Omental fat pad (tissue), 4 donors: ENCODE data around the gene NT5C2. TPM values are rescaled to one million over a fixed set of nuclear protein-coding genes. Genes with fewer than 3 reads are reported as not detected.
"Not testable (repeated sequence)": the region's sequence is repeated elsewhere in the genome, so short reads cannot be mapped to it uniquely, and the experiment has no call there.

Experiments
- ATAC-seq: fragments of 150-250 bp; one replicate; pipeline ENCODE4 v1.9.1; 2016; ENCODE audit warnings: mild to moderate bottlenecking, moderate library complexity; ENCODE audit not compliant: low FRiP score
- DNase-seq: peaks from one replicate; pipeline ENCODE4 v3.0.0-alpha.2; 2019; ENCODE audit warnings: low spot score
- CTCF ChIP-seq, 3 donors: fragments of 450-650 bp; IDR thresholded peaks; one replicate each; pipeline ENCODE4 v1.5.1; 2016 to 2017; ENCODE audit warnings: antibody characterized with exemption in 3 of 3, mild to moderate bottlenecking in 3 of 3, moderate library complexity in 2 of 3
- total RNA-seq, 4 donors: library from RNA; depleted of rRNA; stranded (reverse); fragments of >200 nt; gene quantifications; one replicate each; pipeline ENCODE4 v1.1.0, GENCODE V29; 2016

The NT5C2 gene
- total RNA-seq, 4 donors from 2014 or later = 46.9 to 94.6 (median 62.8) TPM

DNA sequence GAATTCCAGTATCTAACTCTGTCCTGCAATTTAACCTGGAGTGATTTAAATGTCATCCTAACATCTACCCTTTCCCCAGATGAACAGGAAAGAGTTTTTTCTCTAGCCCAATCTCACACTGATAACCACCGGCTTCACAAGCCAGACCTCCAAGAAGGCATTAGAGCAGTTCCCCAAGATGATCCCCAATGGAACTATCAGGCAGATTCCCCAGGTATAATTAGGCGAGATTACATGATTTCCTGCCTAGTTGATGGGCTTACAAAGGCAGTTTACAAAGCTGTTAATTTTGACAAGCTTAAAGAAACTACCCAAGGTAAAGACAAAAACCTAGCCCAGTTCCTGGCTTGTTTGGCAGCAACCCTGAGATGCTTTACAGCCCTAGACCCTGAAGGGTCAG lies 14.1 kb upstream of the NT5C2 start:
- DNase-seq (no peak), ATAC-seq (no peak)
- no peak for TF ChIP-seq CTCF (IDR thresholded peaks at IDR 0.05)

- not testable (repeated sequence) for ATAC-seq, DNase-seq
Measured at GRCh38 chr10:103206715-103207114, 13.6 kb upstream of the NT5C2 start.

DNA sequence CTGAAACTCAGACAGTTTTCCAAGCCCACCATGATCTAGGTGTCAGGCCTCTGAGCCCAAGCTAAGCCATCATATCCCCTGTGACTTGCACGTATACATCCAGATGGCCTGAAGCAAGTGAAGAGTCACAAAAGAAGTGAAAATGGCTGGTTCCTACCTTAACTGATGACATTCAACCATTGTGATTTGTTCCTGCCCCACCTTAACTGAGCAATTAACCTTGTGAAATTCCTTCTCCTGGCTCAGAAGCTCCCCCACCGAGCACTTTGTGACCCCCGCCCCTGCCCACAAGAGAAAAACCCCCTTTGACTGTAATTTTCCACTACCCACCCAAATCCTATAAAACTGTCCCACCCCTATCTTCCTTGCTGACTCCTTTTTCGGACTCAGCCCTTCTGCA lies 12.3 kb upstream of the NT5C2 start:
- DNase-seq, ATAC-seq: not testable (repeated sequence)

DNA sequence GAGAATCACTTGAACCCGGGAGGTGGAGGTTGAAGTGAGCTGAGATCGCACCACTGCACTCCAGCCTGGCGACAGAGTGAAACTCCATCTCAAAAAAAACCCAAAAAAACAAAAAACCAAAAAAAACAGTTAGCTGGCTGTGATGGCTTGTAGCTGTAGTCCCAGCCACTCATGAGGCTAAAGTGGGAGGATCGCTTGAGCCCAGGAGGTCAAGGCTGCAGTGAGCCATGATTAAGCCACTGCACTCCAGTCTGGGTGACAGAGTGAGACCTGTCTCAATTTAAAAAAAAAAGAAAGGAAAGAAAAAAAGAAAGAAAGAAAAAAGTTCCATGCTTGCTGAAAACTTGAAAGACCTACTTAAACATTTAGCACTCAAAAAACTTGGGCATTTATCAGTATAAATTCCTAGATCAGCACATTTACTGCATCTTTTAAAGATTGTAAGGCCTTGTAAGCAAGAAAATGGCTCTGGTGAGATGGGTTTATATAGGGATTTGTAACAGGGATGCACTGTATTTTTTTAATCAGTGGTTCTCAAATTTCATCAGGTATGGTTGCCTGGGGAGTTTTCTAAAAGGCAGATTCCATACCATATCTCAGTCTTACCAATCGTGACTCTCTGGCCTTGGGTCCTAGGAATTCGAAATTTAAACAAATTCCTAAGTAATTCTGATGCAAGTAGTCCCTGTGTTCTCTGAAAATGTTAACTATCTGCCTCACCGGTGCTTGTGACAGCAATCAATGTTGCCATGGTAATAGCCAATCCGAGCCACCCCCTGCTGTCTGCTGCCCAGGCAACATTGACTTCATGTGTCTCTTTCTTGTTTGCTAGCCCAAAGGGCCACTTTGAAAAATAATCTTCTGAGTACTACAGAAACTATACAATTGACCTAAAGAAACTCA lies 11.5 kb upstream of the NT5C2 start:
- no peak for TF ChIP-seq CTCF (IDR thresholded peaks at IDR 0.05)
- DNase-seq (no peak), ATAC-seq (no peak)

DNA sequence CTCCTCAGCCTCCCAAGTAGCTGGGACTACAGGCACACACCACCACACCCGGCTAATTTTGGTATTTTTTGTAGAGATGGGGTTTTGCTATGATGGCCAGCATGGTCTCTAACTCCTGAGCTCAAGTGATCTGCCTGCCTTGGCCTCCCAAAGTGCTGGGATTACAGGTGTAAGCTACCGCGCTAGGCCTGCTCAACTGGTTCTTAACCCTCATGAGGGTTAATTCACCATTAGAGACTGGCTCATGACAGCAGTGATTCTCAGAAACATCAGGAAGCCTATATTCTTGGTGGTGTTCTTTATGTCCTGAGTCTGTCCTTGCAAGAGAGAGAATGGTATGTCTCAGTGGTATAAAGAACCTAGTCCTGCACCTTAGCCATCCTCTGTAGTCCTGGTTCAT lies 10.4 kb upstream of the NT5C2 start:
- DNase-seq (no peak), ATAC-seq (no peak)
- no peak for TF ChIP-seq CTCF (IDR thresholded peaks at IDR 0.05)

- TF ChIP-seq CTCF (IDR thresholded peaks at IDR 0.05) = no peak
- DNase-seq (no peak), ATAC-seq (no peak)
Measured at GRCh38 chr10:103202319-103202718, 9.2 kb upstream of the NT5C2 start.

GRCh38 chr10:103199488-103199887 lies 6.4 kb upstream of the NT5C2 start:
- TF ChIP-seq CTCF (IDR thresholded peaks at IDR 0.05) = no peak
- no peak for DNase-seq
- no peak for ATAC-seq

- DNase-seq (no peak), ATAC-seq (no peak)
- TF ChIP-seq CTCF (IDR thresholded peaks at IDR 0.05) = no peak
Measured at GRCh38 chr10:103198648-103199047, 5.6 kb upstream of the NT5C2 start.
